Measurements from ENCODE around the gene ADD1.
A peak's percentile ranks its signal among the peaks of the same experiment; 100 is the strongest.

The ADD1 gene

GRCh38 chr4:2848449-2848848 is 4.8 kb downstream of the ADD1 start:
- DNase-seq (ENCODE audit: low read depth) = peak; percentile 29
- no peak overlapping the region for H3K4me3 ChIP-seq (replicated peaks; ENCODE audit: low read depth, low read length)
- TF ChIP-seq CTCF (IDR thresholded peaks at IDR 0.05; ENCODE audit: low read length, missing control alignments) = no peak

GRCh38 chr4:2849267-2850152 is 5.9 kb downstream of the ADD1 start:
- H3K4me3 ChIP-seq (replicated peaks; ENCODE audit: low read depth, low read length) = no peak overlapping the region
- TF ChIP-seq CTCF (IDR thresholded peaks at IDR 0.05; ENCODE audit: low read length, missing control alignments) = no peak
- DNase-seq (ENCODE audit: low read depth) = no peak

- H3K4me3 ChIP-seq (replicated peaks; ENCODE audit: low read depth, low read length) = no peak overlapping the region
- no peak for TF ChIP-seq CTCF (IDR thresholded peaks at IDR 0.05; ENCODE audit: low read length, missing control alignments)
- peak; percentile 30 for DNase-seq (ENCODE audit: low read depth)
Observed at GRCh38 chr4:2850966-2851798, 7.5 kb downstream of the ADD1 start.

GRCh38 chr4:2852481-2852921 is 8.9 kb downstream of the ADD1 start:
- no peak for TF ChIP-seq CTCF (IDR thresholded peaks at IDR 0.05; ENCODE audit: low read length, missing control alignments)
- no peak for DNase-seq (ENCODE audit: low read depth)
- H3K4me3 ChIP-seq (replicated peaks; ENCODE audit: low read depth, low read length) = no peak overlapping the region

- TF ChIP-seq CTCF (IDR thresholded peaks at IDR 0.05; ENCODE audit: low read length, missing control alignments) = no peak
- H3K4me3 ChIP-seq (replicated peaks; ENCODE audit: low read depth, low read length) = no peak overlapping the region
- DNase-seq (ENCODE audit: low read depth) = no peak
Observed at GRCh38 chr4:2855584-2855983, 11.9 kb downstream of the ADD1 start.

- TF ChIP-seq CTCF (IDR thresholded peaks at IDR 0.05; ENCODE audit: low read length, missing control alignments) = no peak
- no peak for DNase-seq (ENCODE audit: low read depth)
- H3K4me3 ChIP-seq (replicated peaks; ENCODE audit: low read depth, low read length) = no peak overlapping the region
Observed at GRCh38 chr4:2856266-2856665, 12.6 kb downstream of the ADD1 start.

Measured in fibroblast of pulmonary artery (primary cell).